GM23338 (cell line): ENCODE measurements around the gene IHH. TPM values are rescaled to one million over a fixed set of nuclear protein-coding genes. Genes with fewer than 3 reads are reported as not detected.

Source experiments
- ATAC-seq: fragments of 200-7000 bp; cut with Tn5 transposase; 3 replicates; pipeline ENCODE4 v1.9.1; 2020
- DNase-seq: peaks from one replicate; pipeline ENCODE4 v3.0.0-alpha.2; 2015; ENCODE audit warnings: low spot score
- H2AFZ ChIP-seq: fragments of 200-600 bp; sonication (generic); 2 replicates; pipeline ENCODE4 v1.8.0; 2016; ENCODE audit warnings: antibody characterized with exemption, mild to moderate bottlenecking, moderate library complexity
- H3F3A ChIP-seq: fragments of 200-600 bp; sonication (generic); replicated peaks from 2 replicates; pipeline ENCODE4 v1.8.0; 2017; ENCODE audit warnings: antibody characterized with exemption, mixed run types, low read depth
- H3K27ac ChIP-seq: fragments of 200-600 bp; sonication (generic); 2 replicates; pipeline ENCODE4 v1.6.1; 2016; ENCODE audit warnings: low read depth
- H3K27me3 ChIP-seq: fragments of 200-600 bp; sonication (generic); 2 replicates; pipeline ENCODE4 v1.8.0; 2016; ENCODE audit warnings: mild to moderate bottlenecking, mixed run types, moderate library complexity; ENCODE audit not compliant: insufficient read depth
- H3K36me3 ChIP-seq: fragments of 200-600 bp; sonication (generic); 2 replicates; pipeline ENCODE4 v1.8.0; 2016; ENCODE audit warnings: mild to moderate bottlenecking; ENCODE audit not compliant: insufficient read depth
- H3K4me1 ChIP-seq: fragments of 200-600 bp; sonication (generic); 2 replicates; pipeline ENCODE4 v1.8.0; 2016; ENCODE audit warnings: mild to moderate bottlenecking, moderate library complexity; ENCODE audit not compliant: insufficient read depth
- H3K4me2 ChIP-seq: fragments of 200-600 bp; sonication (generic); 2 replicates; pipeline ENCODE4 v1.7.1; 2017; ENCODE audit warnings: mixed run types
- H3K4me3 ChIP-seq: fragments of 200-600 bp; sonication (generic); 2 replicates; pipeline ENCODE4 v1.6.1; 2016; ENCODE audit warnings: mixed run types
- H3K79me2 ChIP-seq: fragments of 200-600 bp; sonication (generic); replicated peaks from 2 replicates; pipeline ENCODE4 v1.8.0; 2017; ENCODE audit warnings: mild to moderate bottlenecking; ENCODE audit not compliant: insufficient read depth
- H3K9me2 ChIP-seq: fragments of 200-600 bp; sonication (generic); 2 replicates; pipeline ENCODE4 v1.8.0; 2017; ENCODE audit not compliant: insufficient read depth
- H4K20me1 ChIP-seq: fragments of 200-600 bp; sonication (generic); replicated peaks from 2 replicates; pipeline ENCODE4 v1.8.0; 2017; ENCODE audit warnings: mild to moderate bottlenecking; ENCODE audit not compliant: insufficient read depth
- H3K27ac Mint-ChIP-seq: 2 replicates; pipeline ENCODE4 v1.8.0; 2020; ENCODE audit warnings: inconsistent platforms, mild to moderate bottlenecking, moderate library complexity, mixed read lengths
- H3K27me3 Mint-ChIP-seq: 3 replicates; pipeline ENCODE4 v1.8.0; 2022; ENCODE audit warnings: low read depth, mild to moderate bottlenecking, moderate library complexity, mixed read lengths, inconsistent platforms; ENCODE audit not compliant: insufficient read depth, poor library complexity
- H3K36me3 Mint-ChIP-seq: 3 replicates; pipeline ENCODE4 v1.8.0; 2021; ENCODE audit warnings: low read depth, mild to moderate bottlenecking, inconsistent platforms, moderate library complexity, mixed read lengths
- H3K4me1 Mint-ChIP-seq: 3 replicates; pipeline ENCODE4 v1.8.0; 2020; ENCODE audit warnings: mild to moderate bottlenecking, inconsistent platforms, mixed read lengths
- H3K4me3 Mint-ChIP-seq: 3 replicates; pipeline ENCODE4 v1.8.0; 2021; ENCODE audit warnings: moderate library complexity, mild to moderate bottlenecking, inconsistent platforms, mixed read lengths
- H3K9me3 Mint-ChIP-seq: 3 replicates; pipeline ENCODE4 v1.8.0; 2020; ENCODE audit warnings: moderate library complexity, mild to moderate bottlenecking, inconsistent platforms, mixed read lengths
- CREB1 ChIP-seq: fragments of 250-450 bp; sonication (Bioruptor Pico); IDR thresholded peaks from 2 replicates; pipeline ENCODE4 v1.5.0; 2020; ENCODE audit warnings: low read depth, mild to moderate bottlenecking, moderate library complexity
- EZH2 ChIP-seq: fragments of 200-600 bp; sonication (generic); IDR thresholded peaks from one replicate; pipeline ENCODE4 v1.8.0; 2017; ENCODE audit warnings: antibody characterized with exemption, mild to moderate bottlenecking, low read depth; ENCODE audit not compliant: unreplicated experiment
- EZH2phosphoT487 ChIP-seq: fragments of 200-600 bp; sonication (generic); IDR thresholded peaks from one replicate; pipeline ENCODE4 v1.8.1; 2018; ENCODE audit warnings: antibody characterized with exemption; ENCODE audit not compliant: unreplicated experiment
- JUNB ChIP-seq: IDR thresholded peaks from one replicate; pipeline ENCODE4 v1.6.1; 2016; ENCODE audit warnings: antibody characterized with exemption; ENCODE audit not compliant: unreplicated experiment
- NANOG ChIP-seq: IDR thresholded peaks from 2 replicates; pipeline ENCODE4 v1.6.1; 2016; ENCODE audit warnings: antibody characterized with exemption, borderline replicate concordance
- POLR2AphosphoS5 ChIP-seq: IDR thresholded peaks from 2 replicates; pipeline ENCODE4 v1.6.1; 2016; ENCODE audit warnings: antibody characterized with exemption, low read depth
- STAT1 ChIP-seq: IDR thresholded peaks from one replicate; pipeline ENCODE4 v1.6.1; 2016; ENCODE audit warnings: antibody characterized with exemption; ENCODE audit not compliant: unreplicated experiment
- ZNF114 ChIP-seq: fragments of 250-450 bp; sonication (Bioruptor Pico); IDR thresholded peaks from 2 replicates; pipeline ENCODE4 v1.5.0; 2020; ENCODE audit warnings: mild to moderate bottlenecking, moderate library complexity
- ZNF331 ChIP-seq: fragments of 250-450 bp; sonication (Bioruptor Pico); IDR thresholded peaks from 2 replicates; pipeline ENCODE4 v1.5.0; 2020; ENCODE audit warnings: low read depth, mild to moderate bottlenecking, moderate library complexity
- polyA plus RNA-seq: library from polyadenylated mRNA; unstranded; fragments of >200 nt; fragmentation: Nextera tagmentation; extraction: Ambion mirVana; gene quantifications from 2 replicates; pipeline ENCODE4 v1.2.1, GENCODE V29; 2016
- total RNA-seq: library from RNA; depleted of rRNA; stranded (reverse); fragments of >200 nt; shearing (Covaris generic); gene quantifications from 2 replicates; pipeline ENCODE4 v1.2.3, GENCODE V29; 2014
- TF ChIP-seq, protein P1 (sequence below): fragments of 250-450 bp; sonication (Bioruptor Pico); IDR thresholded peaks from 2 replicates; pipeline ENCODE4 v1.5.0; 2020; ENCODE audit warnings: mild to moderate bottlenecking, moderate library complexity
- TF ChIP-seq, protein P2 (sequence below), 2 experiments: fragments of 200-600 bp in 1 of 2; sonication (generic) in 1 of 2; conservative IDR thresholded peaks; 2 replicates each; pipeline versions ENCODE4 v1.5.1 to v1.6.1; 2016 to 2017; ENCODE audit warnings: antibody characterized with exemption in 2 of 2, low read depth in 2 of 2, mild to moderate bottlenecking in 2 of 2, moderate library complexity in 1 of 2
- TF ChIP-seq, protein P3 (sequence below): IDR thresholded peaks from one replicate; pipeline ENCODE4 v1.6.1; 2018; ENCODE audit warnings: antibody characterized with exemption; ENCODE audit not compliant: unreplicated experiment
- TF ChIP-seq, protein P4 (sequence below): IDR thresholded peaks from 2 replicates; pipeline ENCODE4 v1.6.1; 2016; ENCODE audit warnings: antibody characterized with exemption

Gene IHH
- total and polyA plus RNA-seq, 2 experiments from 2014 or later, result not detected

DNA sequence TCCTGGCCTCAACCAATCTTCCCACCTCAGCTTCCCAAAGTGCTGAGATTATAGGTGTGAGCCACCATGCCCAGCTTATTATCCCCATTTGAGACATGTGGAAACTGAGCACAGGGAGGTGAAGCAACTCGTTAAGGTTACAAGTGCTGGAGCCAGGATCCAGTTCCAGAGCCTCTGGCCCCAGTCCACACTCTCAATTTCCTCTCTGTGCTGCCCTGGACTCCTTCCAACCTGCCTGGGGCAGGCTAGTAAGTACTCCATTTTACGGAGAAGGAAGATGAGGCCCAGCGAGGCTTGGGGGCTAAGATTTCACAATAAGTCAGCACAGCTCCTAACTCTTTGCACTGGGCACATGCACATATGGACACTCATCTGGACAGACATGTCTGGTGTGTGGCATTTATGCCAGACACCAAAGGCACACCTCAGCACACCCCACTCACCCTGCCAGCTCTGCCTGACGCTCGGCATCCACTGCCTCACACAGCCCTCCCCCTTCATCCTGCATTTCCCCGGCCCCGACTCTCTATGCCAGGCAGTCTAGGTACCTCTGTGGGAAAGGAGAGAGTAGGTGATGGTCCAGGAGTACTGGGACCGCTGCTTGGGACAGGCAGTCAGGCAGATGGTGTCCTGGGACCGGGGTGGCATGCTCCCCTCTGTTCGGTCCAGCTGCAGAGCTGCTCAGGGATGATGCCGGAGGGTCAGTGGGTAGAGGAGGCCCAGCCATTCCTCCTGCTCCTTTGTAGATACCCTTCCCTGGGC is 39.9 kb downstream of the IHH start:
- Mint-ChIP-seq H3K36me3 (no peaks in the 10 kb centered on the region), H3K27ac (no peak overlapping the region), H3K4me1 (no peaks in the 10 kb centered on the region; the same call in 2 of the 3 replicates), H3K27me3 (peaks cover 3% of the 10 kb centered on the region), H3K9me3 (no peaks in the 10 kb centered on the region), H3K4me3 (no peak overlapping the region)
- DNase-seq (no peak), ATAC-seq (no peak)
- no peaks in the 10 kb centered on the region for H3F3A ChIP-seq
- H3K79me2 ChIP-seq, result no peaks in the 10 kb centered on the region
- no peak overlapping the region for H3K4me3 ChIP-seq
- no peaks in the 10 kb centered on the region for H3K4me1 ChIP-seq
- no peak overlapping the region for H2AFZ ChIP-seq
- TF ChIP-seq NANOG (no peak), ZNF114 (CRISPR knock-in tag) (no peak), EZH2phosphoT487 (no peak), STAT1 (no peak), CREB1 (CRISPR knock-in tag) (no peak), POLR2AphosphoS5 (no peak), JUNB (no peak), ZNF331 (CRISPR knock-in tag) (no peak), EZH2 (no peak)
- TF ChIP-seq, protein P1, sequence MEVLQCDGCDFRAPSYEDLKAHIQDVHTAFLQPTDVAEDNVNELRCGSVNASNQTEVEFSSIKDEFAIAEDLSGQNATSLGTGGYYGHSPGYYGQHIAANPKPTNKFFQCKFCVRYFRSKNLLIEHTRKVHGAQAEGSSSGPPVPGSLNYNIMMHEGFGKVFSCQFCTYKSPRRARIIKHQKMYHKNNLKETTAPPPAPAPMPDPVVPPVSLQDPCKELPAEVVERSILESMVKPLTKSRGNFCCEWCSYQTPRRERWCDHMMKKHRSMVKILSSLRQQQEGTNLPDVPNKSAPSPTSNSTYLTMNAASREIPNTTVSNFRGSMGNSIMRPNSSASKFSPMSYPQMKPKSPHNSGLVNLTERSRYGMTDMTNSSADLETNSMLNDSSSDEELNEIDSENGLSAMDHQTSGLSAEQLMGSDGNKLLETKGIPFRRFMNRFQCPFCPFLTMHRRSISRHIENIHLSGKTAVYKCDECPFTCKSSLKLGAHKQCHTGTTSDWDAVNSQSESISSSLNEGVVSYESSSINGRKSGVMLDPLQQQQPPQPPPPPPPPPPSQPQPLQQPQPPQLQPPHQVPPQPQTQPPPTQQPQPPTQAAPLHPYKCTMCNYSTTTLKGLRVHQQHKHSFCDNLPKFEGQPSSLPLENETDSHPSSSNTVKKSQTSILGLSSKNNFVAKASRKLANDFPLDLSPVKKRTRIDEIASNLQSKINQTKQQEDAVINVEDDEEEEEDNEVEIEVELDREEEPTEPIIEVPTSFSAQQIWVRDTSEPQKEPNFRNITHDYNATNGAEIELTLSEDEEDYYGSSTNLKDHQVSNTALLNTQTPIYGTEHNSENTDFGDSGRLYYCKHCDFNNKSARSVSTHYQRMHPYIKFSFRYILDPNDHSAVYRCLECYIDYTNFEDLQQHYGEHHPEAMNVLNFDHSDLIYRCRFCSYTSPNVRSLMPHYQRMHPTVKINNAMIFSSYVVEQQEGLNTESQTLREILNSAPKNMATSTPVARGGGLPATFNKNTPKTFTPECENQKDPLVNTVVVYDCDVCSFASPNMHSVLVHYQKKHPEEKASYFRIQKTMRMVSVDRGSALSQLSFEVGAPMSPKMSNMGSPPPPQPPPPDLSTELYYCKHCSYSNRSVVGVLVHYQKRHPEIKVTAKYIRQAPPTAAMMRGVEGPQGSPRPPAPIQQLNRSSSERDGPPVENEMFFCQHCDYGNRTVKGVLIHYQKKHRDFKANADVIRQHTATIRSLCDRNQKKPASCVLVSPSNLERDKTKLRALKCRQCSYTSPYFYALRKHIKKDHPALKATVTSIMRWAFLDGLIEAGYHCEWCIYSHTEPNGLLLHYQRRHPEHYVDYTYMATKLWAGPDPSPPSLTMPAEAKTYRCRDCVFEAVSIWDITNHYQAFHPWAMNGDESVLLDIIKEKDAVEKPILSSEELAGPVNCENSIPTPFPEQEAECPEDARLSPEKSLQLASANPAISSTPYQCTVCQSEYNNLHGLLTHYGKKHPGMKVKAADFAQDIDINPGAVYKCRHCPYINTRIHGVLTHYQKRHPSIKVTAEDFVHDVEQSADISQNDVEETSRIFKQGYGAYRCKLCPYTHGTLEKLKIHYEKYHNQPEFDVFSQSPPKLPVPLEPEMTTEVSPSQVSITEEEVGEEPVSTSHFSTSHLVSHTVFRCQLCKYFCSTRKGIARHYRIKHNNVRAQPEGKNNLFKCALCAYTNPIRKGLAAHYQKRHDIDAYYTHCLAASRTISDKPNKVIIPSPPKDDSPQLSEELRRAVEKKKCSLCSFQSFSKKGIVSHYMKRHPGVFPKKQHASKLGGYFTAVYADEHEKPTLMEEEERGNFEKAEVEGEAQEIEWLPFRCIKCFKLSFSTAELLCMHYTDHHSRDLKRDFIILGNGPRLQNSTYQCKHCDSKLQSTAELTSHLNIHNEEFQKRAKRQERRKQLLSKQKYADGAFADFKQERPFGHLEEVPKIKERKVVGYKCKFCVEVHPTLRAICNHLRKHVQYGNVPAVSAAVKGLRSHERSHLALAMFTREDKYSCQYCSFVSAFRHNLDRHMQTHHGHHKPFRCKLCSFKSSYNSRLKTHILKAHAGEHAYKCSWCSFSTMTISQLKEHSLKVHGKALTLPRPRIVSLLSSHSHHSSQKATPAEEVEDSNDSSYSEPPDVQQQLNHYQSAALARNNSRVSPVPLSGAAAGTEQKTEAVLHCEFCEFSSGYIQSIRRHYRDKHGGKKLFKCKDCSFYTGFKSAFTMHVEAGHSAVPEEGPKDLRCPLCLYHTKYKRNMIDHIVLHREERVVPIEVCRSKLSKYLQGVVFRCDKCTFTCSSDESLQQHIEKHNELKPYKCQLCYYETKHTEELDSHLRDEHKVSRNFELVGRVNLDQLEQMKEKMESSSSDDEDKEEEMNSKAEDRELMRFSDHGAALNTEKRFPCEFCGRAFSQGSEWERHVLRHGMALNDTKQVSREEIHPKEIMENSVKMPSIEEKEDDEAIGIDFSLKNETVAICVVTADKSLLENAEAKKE, result no peak
- TF ChIP-seq, protein P2, sequence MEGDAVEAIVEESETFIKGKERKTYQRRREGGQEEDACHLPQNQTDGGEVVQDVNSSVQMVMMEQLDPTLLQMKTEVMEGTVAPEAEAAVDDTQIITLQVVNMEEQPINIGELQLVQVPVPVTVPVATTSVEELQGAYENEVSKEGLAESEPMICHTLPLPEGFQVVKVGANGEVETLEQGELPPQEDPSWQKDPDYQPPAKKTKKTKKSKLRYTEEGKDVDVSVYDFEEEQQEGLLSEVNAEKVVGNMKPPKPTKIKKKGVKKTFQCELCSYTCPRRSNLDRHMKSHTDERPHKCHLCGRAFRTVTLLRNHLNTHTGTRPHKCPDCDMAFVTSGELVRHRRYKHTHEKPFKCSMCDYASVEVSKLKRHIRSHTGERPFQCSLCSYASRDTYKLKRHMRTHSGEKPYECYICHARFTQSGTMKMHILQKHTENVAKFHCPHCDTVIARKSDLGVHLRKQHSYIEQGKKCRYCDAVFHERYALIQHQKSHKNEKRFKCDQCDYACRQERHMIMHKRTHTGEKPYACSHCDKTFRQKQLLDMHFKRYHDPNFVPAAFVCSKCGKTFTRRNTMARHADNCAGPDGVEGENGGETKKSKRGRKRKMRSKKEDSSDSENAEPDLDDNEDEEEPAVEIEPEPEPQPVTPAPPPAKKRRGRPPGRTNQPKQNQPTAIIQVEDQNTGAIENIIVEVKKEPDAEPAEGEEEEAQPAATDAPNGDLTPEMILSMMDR (conservative IDR thresholded peaks at IDR 0.05; ENCODE audit: low read depth in 2 of 2), result no peak
- TF ChIP-seq, protein P3, sequence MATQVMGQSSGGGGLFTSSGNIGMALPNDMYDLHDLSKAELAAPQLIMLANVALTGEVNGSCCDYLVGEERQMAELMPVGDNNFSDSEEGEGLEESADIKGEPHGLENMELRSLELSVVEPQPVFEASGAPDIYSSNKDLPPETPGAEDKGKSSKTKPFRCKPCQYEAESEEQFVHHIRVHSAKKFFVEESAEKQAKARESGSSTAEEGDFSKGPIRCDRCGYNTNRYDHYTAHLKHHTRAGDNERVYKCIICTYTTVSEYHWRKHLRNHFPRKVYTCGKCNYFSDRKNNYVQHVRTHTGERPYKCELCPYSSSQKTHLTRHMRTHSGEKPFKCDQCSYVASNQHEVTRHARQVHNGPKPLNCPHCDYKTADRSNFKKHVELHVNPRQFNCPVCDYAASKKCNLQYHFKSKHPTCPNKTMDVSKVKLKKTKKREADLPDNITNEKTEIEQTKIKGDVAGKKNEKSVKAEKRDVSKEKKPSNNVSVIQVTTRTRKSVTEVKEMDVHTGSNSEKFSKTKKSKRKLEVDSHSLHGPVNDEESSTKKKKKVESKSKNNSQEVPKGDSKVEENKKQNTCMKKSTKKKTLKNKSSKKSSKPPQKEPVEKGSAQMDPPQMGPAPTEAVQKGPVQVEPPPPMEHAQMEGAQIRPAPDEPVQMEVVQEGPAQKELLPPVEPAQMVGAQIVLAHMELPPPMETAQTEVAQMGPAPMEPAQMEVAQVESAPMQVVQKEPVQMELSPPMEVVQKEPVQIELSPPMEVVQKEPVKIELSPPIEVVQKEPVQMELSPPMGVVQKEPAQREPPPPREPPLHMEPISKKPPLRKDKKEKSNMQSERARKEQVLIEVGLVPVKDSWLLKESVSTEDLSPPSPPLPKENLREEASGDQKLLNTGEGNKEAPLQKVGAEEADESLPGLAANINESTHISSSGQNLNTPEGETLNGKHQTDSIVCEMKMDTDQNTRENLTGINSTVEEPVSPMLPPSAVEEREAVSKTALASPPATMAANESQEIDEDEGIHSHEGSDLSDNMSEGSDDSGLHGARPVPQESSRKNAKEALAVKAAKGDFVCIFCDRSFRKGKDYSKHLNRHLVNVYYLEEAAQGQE, result no peak
- TF ChIP-seq, protein P4, sequence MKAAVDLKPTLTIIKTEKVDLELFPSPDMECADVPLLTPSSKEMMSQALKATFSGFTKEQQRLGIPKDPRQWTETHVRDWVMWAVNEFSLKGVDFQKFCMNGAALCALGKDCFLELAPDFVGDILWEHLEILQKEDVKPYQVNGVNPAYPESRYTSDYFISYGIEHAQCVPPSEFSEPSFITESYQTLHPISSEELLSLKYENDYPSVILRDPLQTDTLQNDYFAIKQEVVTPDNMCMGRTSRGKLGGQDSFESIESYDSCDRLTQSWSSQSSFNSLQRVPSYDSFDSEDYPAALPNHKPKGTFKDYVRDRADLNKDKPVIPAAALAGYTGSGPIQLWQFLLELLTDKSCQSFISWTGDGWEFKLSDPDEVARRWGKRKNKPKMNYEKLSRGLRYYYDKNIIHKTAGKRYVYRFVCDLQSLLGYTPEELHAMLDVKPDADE, result no peak
- H3K27me3 ChIP-seq, result no peaks in the 10 kb centered on the region
- H3K9me2 ChIP-seq, result no peaks in the 10 kb centered on the region
- no peak overlapping the region for H3K27ac ChIP-seq
- H4K20me1 ChIP-seq, result no peaks in the 10 kb centered on the region
- no peak overlapping the region for H3K4me2 ChIP-seq
- H3K36me3 ChIP-seq, result no peaks in the 10 kb centered on the region
